NT2/D1 (cell line): ENCODE measurements around the gene RXFP1.

Experiments used
- DNase-seq: peaks from one replicate; pipeline ENCODE4 v3.0.0-alpha.2; 2011; ENCODE audit warnings: low read depth, low spot score
- H3K27me3 ChIP-seq: 2 replicates; pipeline ENCODE4 v1.6.0; 2011; ENCODE audit warnings: mild to moderate bottlenecking; ENCODE audit not compliant: insufficient read length, insufficient read depth
- H3K36me3 ChIP-seq: 2 replicates; pipeline ENCODE4 v1.6.1; 2011; ENCODE audit warnings: mild to moderate bottlenecking, low read length, mixed read lengths; ENCODE audit not compliant: insufficient read depth, insufficient read length
- H3K4me1 ChIP-seq: 2 replicates; pipeline ENCODE4 v1.5.1; 2011; ENCODE audit not compliant: insufficient read depth, insufficient read length
- H3K4me3 ChIP-seq: 2 replicates; pipeline ENCODE4 v1.5.1; 2011; ENCODE audit warnings: low read depth; ENCODE audit not compliant: insufficient read length
- H3K9ac ChIP-seq: 2 replicates; pipeline ENCODE4 v1.6.0; 2011; ENCODE audit warnings: low read depth; ENCODE audit not compliant: insufficient read length
- H3K9me3 ChIP-seq: 2 replicates; pipeline ENCODE4 v1.5.1; 2011; ENCODE audit warnings: mild to moderate bottlenecking, low read length; ENCODE audit not compliant: insufficient read depth
- SUZ12 ChIP-seq: IDR thresholded peaks from 2 replicates; pipeline ENCODE4 v1.6.1; 2011; ENCODE audit not compliant: insufficient read length, insufficient read depth; ENCODE audit errors: extremely low read depth
- YY1 ChIP-seq: IDR thresholded peaks from 2 replicates; pipeline ENCODE4 v1.6.1; 2011; ENCODE audit not compliant: insufficient read length, insufficient read depth
- ZNF274 ChIP-seq: IDR thresholded peaks from 2 replicates; pipeline ENCODE4 v1.6.1; 2011; ENCODE audit warnings: mild to moderate bottlenecking, low read depth, low read length

Gene RXFP1

GRCh38 chr4:158673633-158674032 is 152.0 kb downstream of the RXFP1 start:
- H3K9ac ChIP-seq, result no peak overlapping the region
- H3K36me3 ChIP-seq, result peaks cover 7% of the 10 kb centered on the region
- H3K4me3 ChIP-seq, result no peak overlapping the region
- H3K27me3 ChIP-seq, result no peaks in the 10 kb centered on the region
- TF ChIP-seq SUZ12, result no peak
- TF ChIP-seq YY1, result no peak
- TF ChIP-seq ZNF274, result no peak
- H3K9me3 ChIP-seq, result no peaks in the 10 kb centered on the region
- DNase-seq, result no peak
- no peaks in the 10 kb centered on the region for H3K4me1 ChIP-seq

- Histone ChIP-seq H3K9ac (no peak overlapping the region), H3K4me1 (no peaks in the 10 kb centered on the region)
Observed at GRCh38 chr4:158676076-158676475, 154.4 kb downstream of the RXFP1 start.

GRCh38 chr4:158678767-158679166 is 157.1 kb downstream of the RXFP1 start:
- Histone ChIP-seq H3K36me3 (no peaks in the 10 kb centered on the region), H3K27me3 (no peaks in the 10 kb centered on the region), H3K9ac (no peak overlapping the region), H3K4me1 (no peaks in the 10 kb centered on the region), H3K9me3 (no peaks in the 10 kb centered on the region), H3K4me3 (no peak overlapping the region)
- DNase-seq, result no peak
- no peak for TF ChIP-seq YY1
- no peak for TF ChIP-seq SUZ12
- no peak for TF ChIP-seq ZNF274

More at GRCh38 chr4:158676076-158676475, 154.4 kb downstream of the RXFP1 start:
- TF ChIP-seq ZNF274 (no peak), SUZ12 (no peak), YY1 (no peak)
- no peak overlapping the region for H3K4me3 ChIP-seq
- no peaks in the 10 kb centered on the region for H3K9me3 ChIP-seq
- no peaks in the 10 kb centered on the region for H3K27me3 ChIP-seq
- DNase-seq, result no peak
- H3K36me3 ChIP-seq, result no peaks in the 10 kb centered on the region

GRCh38 chr4:158681629-158682028 is 159.9 kb downstream of the RXFP1 start:
- no peaks in the 10 kb centered on the region for H3K4me1 ChIP-seq
- H3K9me3 ChIP-seq, result no peaks in the 10 kb centered on the region
- H3K27me3 ChIP-seq, result no peaks in the 10 kb centered on the region
- no peak overlapping the region for H3K4me3 ChIP-seq
- no peak overlapping the region for H3K9ac ChIP-seq
- H3K36me3 ChIP-seq, result no peaks in the 10 kb centered on the region
- TF ChIP-seq SUZ12, result no peak
- no peak for TF ChIP-seq ZNF274
- no peak for TF ChIP-seq YY1
- no peak for DNase-seq

- TF ChIP-seq ZNF274 (no peak), SUZ12 (no peak), YY1 (no peak)
- H3K4me3 ChIP-seq, result no peak overlapping the region
- no peaks in the 10 kb centered on the region for H3K4me1 ChIP-seq
- no peak for DNase-seq
- no peaks in the 10 kb centered on the region for H3K36me3 ChIP-seq
- H3K27me3 ChIP-seq, result no peaks in the 10 kb centered on the region
- H3K9ac ChIP-seq, result no peak overlapping the region
- H3K9me3 ChIP-seq, result no peaks in the 10 kb centered on the region
Observed at GRCh38 chr4:158682066-158682465, 160.4 kb downstream of the RXFP1 start.

GRCh38 chr4:158688813-158689212 is 167.1 kb downstream of the RXFP1 start:
- Histone ChIP-seq H3K9me3 (no peaks in the 10 kb centered on the region), H3K36me3 (no peaks in the 10 kb centered on the region), H3K9ac (no peak overlapping the region), H3K4me3 (no peak overlapping the region), H3K27me3 (no peaks in the 10 kb centered on the region), H3K4me1 (no peaks in the 10 kb centered on the region)
- no peak for TF ChIP-seq SUZ12
- no peak for TF ChIP-seq YY1
- TF ChIP-seq ZNF274, result no peak
- DNase-seq, result no peak
